HG02981 (cell line): Measurements from ENCODE around the gene CASKIN2.
"Not testable (repeated sequence)": the region's sequence is repeated elsewhere in the genome, so short reads cannot be mapped to it uniquely, and the experiment has no call there.

ENCODE experiments used
- ATAC-seq: cut with Tn5 transposase; IDR thresholded peaks from one replicate; pipeline ENCODE4 v1.9.1; 2021; ENCODE audit warnings: mild to moderate bottlenecking, moderate library complexity; ENCODE audit not compliant: unreplicated experiment

The CASKIN2 gene

DNA sequence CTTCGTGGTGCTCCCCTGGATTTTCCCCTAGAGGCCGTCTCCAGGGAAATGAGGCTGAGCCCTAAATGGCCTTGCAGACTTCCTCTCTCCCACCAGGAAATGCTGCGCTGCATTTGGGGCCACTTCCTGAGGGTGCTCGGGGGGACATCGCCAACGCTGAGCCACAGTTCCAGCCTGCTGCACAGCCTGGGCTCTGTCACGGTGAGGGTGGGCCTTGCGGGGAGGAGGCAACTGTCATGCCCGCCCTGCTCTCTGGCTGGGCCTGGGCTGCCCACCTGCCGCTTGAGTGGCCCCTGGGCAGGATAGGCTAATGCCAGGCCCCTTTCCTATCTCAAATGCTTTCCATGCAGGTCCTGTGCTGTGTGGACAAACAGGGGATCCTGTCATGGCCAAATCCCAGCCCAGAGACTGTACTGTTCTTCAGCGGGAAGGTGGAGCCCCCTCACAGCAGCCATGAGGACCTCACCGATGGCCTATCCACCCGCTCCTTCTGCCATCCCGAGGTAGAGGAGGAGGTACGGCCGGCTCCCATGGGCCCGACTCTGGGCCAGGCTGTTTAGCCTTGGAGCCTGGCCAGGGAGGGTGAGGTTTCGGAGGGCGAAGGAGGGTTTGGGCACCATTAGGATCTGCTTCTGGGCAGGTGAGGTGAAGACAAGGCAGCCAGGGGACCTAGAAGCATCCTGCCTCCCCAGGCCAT, 24.2 kb downstream of the CASKIN2 start:
- no peak for ATAC-seq

DNA sequence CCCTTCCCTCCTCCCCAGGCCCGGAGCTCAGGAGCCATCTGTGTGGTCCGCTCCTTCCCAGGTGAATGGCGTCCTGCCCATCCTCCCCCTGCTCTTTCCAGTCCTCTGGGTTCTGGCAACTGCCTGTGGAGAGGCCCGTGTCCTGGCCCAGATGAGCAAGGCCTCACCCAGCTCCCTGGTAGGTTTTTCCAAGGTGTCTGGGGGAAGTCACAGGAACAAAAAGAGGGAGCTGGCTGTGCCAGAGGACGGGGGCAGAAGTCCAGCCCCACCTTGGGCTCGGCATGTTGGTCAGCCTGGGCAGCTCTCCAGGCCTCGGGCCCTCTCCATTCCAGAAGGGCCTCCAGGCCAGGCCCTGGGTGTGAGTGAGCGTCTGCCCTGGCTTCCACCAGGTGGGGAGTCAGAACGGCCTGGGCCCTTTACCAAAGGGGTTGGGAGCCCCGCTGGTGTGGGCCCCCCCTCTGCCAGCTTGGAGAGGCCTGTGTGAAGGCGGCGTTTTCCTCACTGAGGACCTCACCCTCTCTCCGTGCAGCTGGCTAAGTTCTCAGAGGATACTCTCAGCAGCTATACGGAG, 25.1 kb downstream of the CASKIN2 start:
- ATAC-seq: no peak

DNA sequence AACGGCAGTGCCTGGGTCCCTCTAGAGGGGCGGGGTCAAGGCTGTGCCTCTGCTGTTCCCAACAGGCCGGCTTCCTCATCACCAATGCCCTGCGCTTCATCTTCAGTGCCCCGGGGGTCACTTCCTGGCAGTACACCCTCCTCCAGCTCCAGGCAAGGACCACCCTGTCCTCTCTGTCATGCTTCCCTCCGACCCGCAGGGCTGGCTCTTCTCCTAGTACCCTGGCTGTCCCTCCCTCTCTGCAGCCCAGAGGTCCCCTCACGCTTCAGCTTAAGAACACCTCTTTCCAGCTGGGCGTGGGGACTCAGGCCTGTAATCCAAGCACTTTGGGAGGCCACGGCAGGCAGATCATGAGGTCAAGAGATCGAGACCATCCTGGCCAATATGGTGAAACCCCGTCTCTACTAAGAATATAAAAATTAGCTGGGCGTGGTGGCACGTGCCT, 25.8 kb downstream of the CASKIN2 start:
- ATAC-seq: no peak

DNA sequence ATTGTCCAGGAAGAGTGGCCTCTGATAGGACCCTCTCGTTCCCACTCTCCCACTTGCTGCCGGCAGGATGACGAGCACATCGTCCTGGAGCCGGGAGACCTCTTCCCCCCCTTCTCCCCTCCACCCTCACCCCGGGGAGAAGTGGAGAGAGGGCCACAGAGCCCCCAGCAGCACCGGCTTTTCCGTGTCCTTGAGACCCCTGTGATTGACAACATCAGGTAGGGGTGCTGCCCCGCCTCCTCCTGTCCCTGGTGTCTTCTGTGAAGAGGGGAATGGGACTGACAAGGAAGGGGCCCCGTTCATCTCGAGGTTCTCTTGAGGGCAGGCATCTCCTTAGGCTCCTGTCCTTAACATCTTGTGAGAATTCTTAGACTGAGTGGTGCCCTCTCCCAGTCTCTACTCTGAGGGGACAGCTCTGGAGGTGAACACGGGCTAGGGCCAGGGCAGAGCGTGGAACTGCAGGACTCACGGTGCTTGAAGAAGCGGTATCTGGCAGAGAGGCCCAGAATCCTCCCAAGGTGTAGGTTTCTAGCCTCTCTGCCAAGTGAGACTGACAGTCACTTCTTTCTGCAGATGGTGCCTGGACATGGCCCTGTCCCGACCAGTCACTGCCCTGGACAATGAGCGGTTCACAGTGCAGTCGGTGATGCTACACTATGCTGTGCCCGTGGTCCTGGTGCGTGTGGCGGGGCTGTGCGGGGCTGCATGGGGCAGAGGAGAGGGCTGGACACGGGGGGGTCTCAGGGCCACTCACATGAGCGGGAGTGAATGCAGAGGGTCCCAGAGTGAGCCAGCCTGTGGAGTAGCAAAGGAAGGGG, 26.4 kb downstream of the CASKIN2 start:
- ATAC-seq: no peak

DNA sequence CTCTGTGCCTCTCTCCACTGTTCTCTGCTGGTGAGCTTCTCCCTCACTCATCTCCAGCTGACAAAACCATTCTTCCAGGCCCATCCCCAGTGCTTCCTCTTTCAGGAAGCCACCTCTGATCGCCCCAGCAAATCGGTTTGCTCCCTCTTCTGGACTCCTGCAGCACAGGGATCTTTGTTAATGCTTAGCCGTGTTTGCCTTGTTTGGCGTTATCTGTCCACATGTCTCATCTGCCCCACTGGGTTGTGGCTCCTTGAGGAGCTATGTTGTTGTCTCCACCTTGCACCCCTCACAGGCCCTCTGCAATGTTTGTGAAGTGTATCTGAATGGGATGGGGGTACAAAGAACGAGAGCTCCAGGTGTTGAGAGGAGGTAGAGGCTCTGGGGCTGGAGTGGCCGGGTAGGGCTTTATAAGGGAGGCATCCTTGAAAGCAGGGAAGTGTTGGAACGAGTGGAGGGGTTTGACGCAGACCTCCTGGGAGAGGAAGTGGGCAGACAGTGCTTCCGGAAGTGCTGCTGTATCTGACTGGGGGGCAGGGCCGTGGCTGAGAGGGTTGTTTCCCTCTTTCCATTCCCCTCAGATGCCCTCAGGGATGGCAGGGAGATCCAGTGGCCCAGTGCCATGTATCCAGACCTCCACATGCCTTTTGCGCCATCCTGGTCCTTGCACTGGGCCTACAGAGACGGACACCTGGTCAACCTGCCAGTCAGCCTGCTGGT, 27.8 kb downstream of the CASKIN2 start:
- ATAC-seq: no peak

DNA sequence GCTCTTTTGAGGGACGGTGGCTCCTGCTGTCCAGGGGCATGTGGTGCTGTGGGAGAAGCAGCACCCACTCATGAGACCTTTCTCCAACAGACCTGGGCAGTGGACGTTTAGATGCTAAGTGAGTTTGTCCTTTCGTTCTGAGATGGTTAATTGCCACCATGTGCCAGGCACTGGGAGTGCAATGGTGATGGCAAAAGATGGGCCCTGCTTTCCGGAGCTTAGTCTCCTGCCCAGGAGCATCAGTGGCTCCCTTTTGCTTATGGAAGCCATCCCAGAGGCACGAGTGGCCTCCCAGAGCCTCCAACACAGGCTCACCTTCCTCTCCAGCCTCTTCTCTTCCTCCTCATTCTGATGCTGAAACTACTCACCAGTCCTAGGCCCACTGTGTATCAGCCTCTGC, 28.4 kb downstream of the CASKIN2 start:
- no peak for ATAC-seq

DNA sequence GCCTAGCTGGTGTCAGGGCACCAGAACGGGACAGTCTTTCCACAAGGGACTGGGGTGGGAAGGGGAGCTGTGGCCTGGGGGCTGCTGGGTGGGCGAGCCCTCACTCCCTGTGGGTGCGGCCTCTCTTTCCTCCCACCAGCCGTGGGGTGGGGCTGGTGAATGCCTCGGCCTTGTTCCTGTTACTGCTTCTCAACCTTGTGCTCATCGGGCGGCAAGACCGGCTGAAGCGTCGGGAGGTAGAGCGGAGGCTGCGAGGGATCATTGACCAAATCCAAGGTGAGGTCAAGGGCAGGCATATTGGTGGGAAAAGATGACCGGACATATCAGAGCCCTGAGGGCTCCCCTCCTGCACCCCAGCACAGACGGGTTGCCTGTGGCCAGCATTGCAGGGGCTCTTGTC, 29.2 kb downstream of the CASKIN2 start:
- no peak for ATAC-seq

DNA sequence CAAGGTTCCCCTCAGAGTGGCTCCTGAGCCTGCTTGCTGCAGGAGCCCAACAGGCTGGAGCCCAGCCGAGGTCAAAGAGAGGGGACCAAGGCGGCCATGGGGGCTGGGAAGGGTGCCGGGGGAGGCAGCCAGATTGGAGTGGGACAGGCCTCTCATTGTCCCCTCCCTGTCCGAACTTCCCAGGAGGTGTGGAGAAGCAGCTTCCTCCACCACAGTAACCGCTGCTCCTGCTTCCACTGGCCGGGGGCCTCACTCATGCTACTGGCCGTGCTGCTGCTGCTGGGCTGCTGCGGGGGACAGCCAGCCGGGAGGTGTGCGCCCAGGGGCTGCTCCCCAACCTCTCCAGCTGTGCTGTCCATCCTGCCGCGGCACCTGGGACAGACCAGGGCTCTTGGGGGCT, 29.6 kb downstream of the CASKIN2 start:
- no peak for ATAC-seq

DNA sequence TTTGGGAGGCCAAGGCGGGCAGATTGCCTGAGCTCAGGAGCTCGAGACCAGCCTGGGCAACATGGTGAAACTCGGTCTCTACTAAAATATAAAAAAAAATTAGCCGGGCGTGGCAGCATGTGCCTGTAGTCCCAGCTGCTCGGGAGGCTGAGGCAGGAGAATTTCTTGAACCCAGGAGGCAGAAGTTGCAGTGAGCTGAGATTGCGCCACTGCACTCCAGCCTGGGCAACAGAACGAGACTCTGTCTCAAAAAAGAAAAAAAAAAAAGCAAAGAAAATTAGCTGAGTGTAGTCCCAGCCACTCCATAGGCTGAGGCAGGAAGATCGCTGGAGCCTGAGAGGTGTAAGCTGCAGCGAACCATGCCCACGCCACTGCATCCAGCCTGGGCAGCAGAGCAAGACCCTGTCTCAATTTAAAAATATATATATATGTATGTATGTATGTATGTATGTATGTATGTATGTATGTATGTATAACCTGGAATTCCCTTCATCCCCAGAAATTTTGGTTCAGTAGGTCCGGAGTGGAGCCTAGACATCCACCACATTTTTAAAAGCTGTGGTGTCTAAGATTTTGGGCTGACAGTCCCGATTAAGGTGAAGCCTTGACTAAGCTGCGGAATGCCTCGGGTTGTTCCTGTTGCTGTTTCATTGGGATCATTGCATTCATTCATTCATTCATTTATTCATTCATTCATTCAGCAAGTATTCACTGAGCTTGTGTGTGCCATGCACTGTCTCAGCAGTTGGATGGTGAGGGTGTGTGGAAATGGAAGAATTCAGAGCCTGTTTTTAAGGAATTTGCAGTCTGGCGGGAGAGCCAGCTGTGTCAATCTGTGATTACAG, 33.0 kb downstream of the CASKIN2 start:
- no peak for ATAC-seq

DNA sequence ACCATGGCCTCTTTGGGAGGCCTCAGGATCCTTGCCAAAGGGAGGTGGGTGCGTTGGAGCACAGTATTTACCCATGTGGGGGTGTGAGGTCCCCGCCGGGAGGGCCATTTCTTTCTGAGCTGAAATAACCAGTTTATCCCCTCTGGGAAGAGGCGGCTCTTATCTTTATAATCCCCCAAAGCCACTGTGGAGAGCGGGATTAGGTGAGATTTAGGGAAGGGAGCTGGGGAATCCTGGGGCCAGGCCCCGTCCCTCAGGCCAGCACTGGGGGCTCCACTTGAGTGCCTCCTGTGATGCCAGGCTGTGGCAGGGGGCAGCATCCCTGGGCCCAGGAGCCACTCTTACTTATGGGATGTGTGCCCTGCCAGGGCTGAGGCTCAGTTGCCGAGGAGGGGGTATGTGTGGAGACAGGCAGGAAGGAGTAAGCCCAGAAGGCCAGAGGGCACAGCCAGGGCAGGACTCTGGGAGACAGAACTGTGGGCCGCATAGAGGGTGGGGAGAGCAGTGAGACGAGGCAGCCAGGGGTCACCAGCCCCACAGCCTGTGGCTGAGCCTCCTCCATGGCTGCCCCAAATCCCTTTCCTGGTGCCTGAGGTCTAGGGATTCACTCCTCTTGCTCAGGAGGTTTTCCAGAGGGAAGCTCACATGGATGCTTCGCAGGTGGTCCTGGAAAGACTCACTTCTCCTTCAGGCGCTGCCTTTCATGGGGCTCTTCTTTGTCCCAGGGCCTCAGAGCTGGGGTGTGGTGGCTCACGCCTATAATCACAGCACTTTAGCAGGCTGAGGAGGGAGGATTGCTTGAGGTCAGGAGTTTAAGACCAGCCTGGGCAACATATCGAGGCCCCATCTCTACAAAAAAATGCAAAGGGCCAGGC, 33.9 kb downstream of the CASKIN2 start:
- no peak for ATAC-seq

DNA sequence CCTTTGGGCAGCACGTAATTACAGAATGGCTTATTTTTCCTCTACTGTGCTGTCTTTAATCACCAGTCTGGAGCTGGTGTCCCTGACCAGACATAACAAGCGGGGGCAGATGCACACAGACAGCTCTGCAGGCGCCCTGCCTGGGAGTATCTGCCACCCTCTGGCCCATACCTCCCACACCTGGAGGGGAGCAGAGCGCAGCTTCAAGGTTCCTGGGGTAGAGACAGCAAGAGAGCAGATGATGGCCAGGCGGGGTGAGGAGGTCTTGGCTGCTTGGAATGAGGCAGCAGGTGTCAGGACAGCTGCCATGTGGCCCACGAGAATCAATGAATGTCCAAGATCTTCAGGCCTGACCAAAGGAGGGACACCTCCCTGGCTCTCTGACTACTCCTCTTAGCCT, 35.1 kb downstream of the CASKIN2 start:
- ATAC-seq: no peak

DNA sequence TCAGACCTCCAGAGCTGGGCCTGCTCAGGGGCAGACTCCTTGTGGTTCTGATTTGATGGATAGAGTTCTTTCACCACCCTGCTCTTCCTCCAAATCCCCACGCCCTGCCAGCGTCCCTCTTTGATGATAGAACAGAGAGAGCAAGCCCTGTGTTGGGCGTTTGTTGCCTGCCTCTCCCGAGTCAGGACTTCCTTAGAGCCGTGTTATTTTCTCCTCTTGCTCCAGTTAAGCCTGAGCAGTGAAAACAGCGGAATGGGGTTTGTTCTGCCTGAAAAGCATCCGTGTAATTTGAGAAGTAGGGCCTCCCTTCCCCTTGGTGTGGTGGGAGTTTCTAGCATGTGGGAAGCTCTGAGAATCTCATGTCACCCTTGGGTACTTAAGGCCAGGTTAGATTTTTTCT, 36.8 kb downstream of the CASKIN2 start:
- ATAC-seq: no peak

DNA sequence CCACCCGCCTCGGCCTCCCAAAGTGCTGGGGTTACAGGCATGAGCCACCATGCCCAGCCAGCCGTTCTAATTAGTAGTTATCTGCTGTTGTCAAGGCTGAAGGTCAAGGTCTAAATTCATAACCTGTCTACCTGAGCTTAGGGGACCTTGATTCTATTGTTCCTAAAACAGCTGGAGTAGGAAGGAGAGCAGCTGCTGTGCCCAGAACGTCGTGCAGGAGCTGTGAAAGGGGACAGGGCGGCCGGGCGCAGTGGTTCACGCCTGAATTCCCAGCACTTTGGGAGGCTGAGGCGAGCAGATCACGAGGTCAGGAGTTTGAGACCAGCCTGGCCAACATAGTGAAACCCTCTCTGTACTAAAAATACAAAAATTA, 37.9 kb downstream of the CASKIN2 start:
- not testable (repeated sequence) for ATAC-seq

DNA sequence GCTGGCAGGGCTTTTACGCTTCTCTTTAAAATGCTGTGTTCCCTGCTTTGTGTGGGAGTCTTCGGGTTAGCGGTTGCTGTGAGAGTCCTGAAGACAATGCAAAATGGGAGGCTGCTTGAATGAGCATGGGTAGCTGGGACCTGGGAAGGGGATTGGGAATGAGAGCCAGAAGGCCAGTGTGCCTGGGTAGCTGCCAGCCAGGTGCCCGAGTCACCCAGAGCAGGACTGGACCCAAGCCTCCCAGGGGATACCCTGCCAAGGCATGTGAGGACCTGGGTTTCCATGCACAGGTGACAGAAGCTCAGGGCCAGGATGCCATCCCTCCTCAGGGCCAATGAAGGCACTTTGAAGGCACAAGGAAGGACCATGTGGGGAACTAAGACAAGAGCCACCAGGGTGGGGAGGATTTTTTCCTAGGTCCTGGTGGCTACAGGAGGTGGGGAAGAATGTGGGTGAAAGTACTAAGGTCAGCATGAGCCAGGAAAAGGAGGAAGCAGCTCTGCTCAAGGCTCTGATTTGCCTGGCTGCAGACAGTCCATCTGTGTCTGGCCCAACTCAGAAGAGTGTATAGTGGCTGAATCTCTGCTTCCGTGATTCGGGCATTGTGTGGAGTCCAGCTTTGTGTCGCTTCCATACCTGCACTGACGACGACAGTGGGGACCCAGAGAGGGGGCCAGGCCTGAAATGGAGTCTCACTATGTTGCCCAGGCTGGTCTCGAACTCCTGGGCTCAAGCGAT, 38.4 kb downstream of the CASKIN2 start:
- ATAC-seq: no peak

DNA sequence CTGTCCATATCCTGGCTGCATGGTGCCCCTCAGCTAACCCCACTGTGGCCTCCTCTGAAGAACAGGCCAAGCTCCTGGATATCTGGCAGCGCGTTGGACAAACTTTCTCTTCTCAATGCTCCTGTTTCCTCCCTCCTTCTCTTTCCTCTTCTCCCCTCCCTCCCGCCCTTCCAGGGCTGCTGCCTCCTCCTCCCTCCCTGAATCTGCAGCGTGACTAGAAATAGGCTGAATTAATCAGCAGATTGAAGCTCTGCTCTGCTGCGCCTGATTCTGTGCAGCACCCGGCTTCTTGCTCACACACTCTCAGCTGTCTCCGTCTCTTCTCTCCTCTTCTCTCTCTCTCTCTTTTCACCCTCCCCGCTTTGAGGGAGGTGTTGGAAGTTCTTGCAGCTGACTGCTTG, 39.1 kb downstream of the CASKIN2 start:
- ATAC-seq: no peak

DNA sequence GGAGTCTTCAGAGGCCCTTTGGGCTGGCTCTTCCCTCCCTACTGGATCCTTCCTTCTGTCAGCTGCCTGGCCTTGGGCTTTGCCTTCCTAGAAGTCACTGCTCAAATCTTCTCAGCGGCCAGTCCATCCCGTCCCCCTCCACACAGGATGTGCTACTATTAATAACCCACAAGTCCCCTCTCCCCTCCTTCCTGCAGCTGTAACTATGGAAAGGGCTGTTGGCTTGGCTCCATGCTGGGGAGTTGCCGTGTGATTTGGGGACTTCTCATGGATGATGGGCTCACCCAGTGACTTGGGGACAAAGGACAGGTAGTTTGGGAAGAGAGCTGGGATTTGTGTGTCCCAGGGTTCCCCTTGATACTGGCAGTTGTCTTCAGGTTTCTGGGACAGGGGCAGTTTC, 39.5 kb downstream of the CASKIN2 start:
- no peak for ATAC-seq

DNA sequence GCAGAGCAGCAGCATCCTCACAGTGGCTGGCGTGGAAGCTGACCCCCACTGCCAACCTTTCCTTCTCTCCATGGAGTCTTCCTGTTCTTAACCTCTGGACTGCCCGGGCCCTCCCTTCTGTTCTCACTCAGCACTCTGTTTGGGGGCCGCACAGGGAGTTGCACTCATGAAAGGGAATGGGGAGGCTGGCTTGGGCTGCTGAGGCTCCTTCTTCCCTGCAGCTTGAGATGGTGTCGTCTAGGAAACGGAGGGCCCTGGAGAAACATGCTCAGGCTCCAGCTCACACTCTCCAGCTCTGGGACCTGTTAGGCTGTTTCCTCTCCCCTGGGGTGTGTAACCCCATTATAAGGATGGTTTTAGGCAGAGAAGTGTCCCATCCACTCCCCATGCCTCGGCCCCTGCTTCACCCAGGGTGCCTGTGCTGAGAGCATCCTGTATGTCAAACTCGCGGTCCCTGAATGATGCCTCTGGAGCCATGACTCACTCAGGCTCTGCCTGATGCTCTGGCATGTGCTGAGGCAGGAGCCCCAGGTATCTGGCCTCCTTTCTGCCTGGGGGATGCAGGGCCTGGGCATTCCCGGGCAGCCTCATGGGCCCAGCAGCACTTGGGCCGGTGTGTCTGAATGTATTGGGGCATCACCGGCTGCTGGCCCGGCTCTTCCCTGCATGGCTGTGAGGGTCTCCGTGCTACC, 40.0 kb downstream of the CASKIN2 start:
- ATAC-seq: no peak

DNA sequence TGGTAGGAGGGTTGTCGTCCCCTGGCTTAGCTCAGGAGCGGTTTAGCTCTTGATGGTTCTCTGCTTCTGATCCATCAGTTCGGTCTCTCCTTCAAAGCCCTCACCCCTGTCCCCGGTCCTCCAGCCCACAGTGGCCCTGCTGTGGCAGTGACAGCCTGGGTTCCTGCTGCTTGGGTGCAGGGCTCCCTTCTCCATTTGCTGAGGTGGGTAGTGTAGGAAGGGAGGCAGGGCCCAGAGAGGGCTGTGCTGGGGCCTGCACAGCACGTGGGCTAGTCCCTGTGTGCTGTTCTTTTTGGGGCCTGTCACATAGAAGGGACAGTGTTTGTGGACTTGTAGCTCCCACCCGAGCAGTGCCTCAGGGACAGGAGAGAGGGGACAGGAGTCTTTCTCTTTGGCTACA, 40.6 kb downstream of the CASKIN2 start:
- no peak for ATAC-seq
